Activated gamma-delta T cell (primary cell): ENCODE measurements around the gene CAMK1D.
"Not testable (repeated sequence)": the region's sequence is repeated elsewhere in the genome, so short reads cannot be mapped to it uniquely, and the experiment has no call there.

ENCODE experiments used
- DNase-seq: peaks from one replicate; lab custom pipeline; 2025; lab: John Stamatoyannopoulos, UW

Gene CAMK1D

DNA sequence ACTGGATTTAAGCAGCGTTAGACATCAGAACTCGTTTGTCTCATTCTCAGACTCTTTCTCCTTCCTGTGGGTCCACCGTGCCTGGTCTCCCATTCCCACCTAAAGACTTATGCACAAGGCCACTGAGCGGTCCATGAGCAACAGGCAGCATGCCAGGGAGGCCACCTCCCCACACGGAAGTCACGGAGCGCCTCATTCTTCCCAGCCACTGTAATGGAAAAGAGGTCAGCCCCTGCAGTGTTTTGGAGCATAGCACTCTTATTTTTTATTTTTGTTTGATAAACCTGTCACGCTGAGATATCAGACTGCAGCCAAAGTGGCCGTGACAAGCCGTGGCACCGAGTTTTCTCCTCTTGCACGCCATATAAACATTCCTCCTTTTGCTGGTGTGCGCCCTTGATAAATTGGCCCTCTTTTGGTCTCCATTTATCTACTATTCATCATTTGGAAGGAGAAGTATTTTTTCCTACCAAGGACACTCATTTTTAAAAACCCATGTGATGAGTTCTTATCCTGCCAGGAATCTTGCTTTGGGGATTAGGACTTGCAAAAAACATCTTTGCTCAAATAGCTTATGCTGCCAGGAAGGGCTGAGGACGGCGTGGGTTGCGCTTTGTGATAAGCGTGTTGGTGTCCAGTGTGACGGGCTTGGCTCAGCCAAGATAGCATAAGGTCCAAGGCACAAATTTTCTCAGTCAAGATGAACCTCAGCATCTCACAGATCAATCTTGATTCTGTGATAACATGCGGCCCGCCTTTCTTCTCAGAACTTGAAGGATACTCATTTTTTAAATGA, 446.2 kb downstream of the CAMK1D start:
- DNase-seq = no peak

DNA sequence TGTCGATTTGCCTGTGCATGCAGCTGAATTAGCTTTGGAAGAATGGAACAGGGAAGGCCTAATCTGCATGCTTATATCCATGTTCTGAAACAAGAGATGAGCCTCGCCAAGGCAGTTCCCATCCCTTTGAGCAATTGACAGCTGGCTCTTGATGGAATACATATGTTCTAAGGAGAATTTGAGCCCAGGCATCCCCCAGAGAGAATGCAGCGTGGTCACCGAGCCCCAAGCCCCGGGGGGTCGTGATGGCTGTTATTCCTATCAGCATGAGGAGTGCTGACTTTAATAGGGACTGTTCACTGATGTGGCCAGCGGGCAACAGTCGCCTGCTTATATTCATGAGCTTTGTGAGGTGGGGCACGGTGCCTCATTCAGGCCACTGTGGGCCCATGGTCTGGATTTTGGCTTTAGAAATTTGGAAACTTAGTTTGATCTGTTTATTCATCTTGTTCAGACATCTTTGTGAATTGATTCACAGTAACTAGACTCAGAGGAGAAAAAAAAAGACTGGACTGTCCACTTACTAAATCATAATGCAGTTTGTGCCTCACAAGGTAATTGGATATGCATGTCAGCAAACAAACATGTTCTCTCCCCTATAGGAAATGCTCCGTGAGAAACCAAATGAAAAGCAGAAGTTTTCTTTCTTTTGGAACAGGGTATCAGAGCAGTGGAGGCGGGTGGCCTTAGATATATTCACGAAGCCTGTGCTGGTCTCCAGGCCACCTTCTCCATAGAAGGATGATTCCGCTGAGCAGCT, 447.2 kb downstream of the CAMK1D start:
- DNase-seq = no peak

DNA sequence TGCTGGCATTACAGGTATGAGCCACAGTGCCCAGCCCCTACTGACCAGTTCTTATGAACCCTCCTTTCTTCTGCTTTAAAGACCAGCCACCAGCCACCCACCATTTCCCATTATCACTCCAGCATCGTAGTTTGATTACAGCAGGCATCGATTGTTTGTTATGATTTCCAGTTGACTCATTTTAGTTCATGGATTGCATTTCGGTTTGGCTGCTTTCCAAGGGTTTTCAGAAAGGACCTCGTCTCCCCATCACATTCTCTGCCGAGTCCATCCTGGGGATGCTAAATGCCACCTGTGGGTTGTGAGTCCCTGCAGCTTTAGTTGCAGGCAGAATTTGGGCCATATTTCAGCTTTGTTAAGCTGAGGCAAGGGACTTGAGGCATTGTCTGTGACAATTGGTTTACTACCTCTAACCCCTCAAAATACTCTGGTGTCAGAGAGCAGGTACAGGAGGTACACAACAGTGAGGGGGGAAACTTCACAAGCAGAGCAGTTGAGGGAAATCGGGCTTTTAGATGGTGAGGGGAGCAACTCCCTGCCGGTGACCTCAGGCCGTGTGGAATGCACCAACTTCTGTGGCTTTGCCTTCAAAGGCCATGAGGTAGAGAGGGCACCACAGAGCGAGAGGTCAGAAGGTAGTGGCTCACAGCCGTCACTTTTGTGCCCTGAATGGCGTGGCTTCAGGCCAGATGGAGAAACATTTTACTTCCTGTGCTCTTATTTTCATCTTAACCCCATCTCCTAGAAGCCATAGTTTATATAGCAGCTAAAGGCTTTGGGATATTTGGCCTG, 448.3 kb downstream of the CAMK1D start:
- DNase-seq = no peak

- no peak for DNase-seq
Observed at GRCh38 chr10:12799144-12799543, 449.8 kb downstream of the CAMK1D start.

DNA sequence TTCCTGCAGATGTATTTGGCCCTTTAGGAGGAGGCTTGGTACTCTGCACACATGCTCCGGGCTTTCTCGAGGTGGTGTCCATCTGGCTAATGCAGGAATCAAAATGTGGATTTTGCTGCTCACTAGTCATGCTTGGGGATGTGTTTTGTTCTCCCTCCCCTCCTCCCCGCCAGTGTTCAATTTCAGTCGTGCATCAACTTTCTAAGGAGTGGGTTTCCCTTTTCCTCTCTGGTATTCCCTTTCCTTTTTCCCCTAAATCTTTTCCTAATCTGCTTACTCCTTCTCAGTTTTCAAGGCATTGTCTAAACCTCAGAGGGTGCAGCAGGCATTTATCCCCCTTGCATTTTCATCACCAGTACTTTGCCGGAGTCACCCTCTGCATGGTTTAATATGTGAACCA, 450.4 kb downstream of the CAMK1D start:
- DNase-seq = no peak

- no peak for DNase-seq
Observed at GRCh38 chr10:12800302-12800701, 451.0 kb downstream of the CAMK1D start.

GRCh38 chr10:12801214-12802087, 452.1 kb downstream of the CAMK1D start:
- no peak for DNase-seq

DNA sequence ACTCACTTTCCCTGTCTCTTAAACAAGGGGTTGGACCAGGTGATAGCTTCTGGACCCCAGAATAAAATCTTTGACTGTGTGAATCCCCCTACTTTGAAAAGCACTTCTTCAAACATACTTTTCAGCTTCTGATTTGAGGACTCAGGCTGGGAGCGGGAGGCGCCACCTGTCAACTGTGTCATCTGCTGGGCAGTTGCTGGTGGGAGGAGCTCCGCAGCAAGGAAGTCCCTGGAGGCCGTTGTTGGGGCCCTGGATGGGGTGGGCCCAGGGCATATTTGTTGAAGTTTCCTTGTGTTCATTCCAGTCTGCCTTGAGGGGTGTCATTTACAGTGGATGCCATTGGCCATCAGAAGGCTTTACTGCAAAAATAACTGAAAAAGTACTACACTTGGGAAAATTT, 454.4 kb downstream of the CAMK1D start:
- DNase-seq = no peak

GRCh38 chr10:12806228-12807095, 457.1 kb downstream of the CAMK1D start:
- DNase-seq = no peak

- no peak for DNase-seq
Observed at GRCh38 chr10:12807096-12807755, 457.9 kb downstream of the CAMK1D start.

DNA sequence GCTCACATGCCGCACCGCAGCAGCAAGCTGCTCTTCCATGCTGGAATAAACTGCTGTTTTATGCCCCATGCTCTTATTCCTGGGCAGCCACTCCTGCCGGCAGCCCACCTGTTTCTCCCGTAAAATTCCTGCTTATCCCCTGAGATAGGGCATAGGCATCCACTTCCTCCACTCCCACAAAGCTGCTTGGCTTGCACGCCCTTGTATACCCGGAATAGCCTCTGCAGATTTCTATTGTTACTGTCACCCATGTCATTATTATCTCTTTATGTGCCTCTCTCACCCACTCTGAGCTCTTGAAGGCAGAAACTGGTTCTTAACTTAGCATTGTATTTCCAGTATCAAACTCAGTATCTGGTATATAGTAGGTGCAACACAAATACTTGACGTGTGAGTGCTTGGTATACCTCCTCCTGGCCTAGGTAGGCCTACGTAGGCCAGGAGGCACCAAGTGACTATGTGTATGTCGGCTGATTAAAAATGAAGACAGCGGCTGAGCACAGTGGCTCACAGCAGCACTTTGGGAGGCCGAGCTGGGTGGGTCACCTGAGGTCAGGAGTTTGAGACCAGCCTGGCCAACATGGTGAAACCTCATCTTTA, 458.8 kb downstream of the CAMK1D start:
- no peak for DNase-seq

DNA sequence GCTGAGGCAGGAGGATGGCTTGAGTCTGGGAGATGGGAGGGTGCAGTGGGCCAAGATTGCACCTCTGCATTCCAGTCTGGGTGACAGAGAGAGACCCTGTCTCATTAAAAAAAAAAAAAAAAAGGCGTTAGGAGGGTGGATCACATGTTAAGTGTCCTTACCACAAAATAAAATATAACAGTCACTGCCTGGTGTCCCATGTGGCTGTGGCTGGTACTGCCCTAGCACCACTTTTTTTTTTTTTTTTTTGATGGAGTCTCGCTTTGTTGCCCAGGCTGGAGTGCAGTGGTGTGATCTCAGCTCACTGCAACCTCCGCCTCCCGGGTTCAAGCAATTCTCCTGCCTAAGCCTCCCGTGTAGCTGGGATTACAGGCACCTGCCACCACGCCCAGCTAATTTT, 460.7 kb downstream of the CAMK1D start:
- not testable (repeated sequence) for DNase-seq

- no peak for DNase-seq
Observed at GRCh38 chr10:12811826-12812225, 462.5 kb downstream of the CAMK1D start.

GRCh38 chr10:12812571-12812970, 463.2 kb downstream of the CAMK1D start:
- DNase-seq = no peak

DNA sequence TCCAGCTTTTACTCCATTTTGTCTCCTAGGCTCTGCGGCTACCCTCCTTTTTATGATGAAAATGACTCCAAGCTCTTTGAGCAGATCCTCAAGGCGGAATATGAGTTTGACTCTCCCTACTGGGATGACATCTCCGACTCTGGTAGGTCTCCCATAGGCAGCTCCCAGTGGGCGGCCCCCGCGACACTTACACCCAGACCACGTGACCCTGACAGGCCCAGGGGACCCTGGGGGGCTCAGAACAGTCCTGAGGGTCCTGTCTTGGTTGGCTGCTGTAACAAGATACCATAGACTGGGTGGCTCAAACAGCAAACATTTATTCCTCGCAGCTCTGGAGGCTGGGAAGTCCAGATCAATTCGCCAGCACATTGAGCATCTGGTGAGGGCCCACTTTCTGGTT, 464.8 kb downstream of the CAMK1D start:
- DNase-seq = no peak

DNA sequence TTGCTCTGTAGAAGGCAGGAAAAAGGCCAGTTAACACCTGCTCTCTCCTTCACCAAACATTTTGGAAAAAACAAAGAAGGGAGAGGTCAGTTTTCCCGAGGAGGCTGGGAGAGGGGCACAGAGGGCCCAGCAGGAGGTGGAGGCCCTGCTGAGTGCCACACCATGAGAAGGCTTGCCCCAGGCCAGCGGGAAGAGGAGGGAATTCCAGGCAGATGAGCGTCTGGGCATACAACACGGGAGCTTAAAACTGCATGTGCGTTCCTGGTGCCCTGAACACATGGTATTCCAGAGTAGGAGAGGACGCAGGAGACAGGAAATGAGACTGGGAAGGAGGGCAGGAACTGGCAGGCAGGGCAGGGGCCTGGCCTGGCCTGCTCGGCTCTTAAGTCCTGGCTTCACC, 469.7 kb downstream of the CAMK1D start:
- DNase-seq = no peak

DNA sequence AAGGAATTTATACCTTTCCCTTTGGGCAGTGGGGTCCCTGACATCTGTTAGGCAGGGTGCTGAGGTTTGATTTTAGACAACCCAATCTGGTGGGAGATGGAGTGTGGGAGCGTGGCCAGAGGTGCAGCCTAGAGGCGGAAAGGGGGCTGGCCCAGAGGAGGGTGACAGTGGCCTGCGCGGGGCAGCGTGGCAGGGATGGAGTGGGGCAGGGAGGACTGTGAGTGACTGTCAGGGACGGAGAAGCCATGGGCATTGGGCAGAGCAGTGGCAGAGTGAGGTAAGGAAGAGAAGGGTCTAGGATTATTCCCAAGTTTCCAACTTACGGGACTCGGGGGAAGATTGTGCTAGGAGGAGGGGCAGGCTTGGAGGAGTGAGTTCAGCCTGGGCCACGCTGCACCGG, 470.3 kb downstream of the CAMK1D start:
- no peak for DNase-seq

DNA sequence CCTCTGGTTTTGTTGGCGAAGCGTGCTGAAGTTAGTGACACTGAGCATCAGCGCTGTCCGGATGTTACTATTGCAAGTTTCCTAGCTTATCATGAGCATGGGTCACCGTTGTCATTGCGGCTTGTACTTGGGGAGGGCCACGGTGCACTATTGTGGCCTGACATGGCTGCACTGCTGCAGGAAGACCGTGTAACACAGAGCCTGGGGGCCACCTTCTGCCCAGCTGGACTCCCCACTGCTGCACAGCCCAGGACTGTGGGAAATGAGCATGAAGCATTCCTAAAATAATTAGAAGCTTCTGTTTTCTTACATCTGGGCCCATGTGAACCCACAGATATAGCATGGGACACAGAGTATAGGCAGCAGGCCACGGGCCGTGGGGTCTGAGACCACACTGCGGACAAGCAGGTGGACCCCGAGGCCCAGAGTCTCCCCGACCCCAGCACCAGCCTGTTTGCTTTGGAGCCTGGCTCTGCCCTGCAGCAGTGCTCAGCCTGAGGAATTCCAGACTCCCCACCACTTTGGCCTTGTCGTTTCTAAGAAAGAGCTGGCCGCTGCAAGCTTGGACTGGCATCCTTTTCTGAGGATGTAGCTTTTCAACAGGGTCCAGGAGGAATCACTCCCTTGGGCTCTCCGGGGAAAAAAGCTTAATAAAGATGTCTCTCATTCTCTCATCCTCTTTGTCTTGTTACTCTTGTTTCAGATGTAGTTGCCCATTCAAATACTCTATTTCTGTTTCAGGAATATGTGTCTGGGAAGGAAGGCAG, 473.0 kb downstream of the CAMK1D start:
- DNase-seq = no peak

GRCh38 chr10:12822893-12823170, 473.5 kb downstream of the CAMK1D start:
- no peak for DNase-seq
